Ammon's horn (tissue), 1 donor: ENCODE results near the gene RADX.

ENCODE experiments used
- DNase-seq: peaks from one replicate; pipeline ENCODE4 v3.0.0-alpha.2; 2016; ENCODE audit warnings: low spot score

RADX gene

DNA sequence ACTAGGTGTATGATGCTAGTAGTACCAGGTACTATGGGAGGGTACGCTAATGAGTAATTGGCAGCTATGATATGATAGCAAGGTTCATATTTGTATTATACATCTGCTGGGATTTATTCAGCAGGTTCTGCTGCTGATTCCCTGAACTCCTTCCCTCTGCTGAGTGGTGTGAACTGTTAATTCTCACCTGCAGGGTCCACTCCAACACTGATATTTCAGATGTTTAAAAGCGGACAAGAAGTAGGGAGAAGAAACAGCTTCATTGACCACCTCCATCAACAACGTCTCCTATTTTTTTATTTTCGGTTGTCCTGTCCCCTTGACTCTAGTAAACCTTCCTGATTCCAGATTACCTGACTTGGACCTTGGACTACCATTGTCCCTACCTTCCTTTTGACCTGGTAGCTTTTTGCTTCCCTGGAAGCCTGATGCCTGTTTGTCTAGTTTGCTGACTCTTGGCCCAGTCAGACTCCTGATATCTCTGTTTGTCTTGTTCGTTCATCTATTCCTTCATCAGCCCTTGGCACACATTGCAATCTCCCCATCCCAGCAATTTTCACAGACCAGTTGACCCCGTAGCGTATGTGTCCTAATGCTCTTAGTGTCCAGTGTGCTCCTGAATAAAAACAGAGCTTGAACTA, 80.8 kb downstream of the RADX start:
- DNase-seq, result no peak

DNA sequence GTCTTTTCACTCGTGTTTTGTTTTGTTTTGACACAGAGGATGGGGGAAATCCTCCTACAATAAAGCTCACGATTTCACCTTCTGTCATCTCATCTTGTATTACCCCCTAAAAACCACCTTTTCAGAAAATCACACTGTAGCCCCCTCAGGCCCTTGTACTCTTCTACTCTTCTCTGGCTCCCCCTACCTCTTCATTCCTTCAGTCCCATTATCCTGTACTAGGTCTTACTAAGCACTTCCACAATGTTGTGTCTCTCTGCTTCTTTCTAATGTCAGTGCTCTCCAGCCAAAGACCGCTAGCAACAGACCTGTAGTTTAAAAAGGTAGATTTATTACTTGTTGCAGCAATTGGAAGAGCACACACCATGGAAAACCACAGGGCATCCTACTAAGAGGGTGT, 84.7 kb downstream of the RADX start:
- DNase-seq, result no peak

DNA sequence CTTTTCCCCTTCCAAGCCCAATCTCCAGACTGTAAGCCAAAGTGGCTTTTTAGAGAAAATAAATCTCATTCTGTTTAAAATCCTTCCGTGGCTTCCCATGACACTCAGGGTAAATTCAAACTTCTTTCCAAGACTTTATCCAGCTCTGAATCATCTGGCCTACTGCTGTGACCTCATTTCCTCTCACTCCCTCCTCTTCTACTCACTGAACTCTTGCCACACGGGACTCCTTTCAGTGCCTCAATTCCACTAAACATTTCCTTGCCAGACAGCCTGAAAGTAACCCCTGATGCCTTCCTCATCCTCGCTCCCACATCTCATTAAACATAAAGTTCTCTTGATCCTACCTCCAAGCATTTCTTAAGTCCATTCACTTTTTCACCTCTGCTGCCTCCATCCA, 86.9 kb downstream of the RADX start:
- DNase-seq, result no peak

DNA sequence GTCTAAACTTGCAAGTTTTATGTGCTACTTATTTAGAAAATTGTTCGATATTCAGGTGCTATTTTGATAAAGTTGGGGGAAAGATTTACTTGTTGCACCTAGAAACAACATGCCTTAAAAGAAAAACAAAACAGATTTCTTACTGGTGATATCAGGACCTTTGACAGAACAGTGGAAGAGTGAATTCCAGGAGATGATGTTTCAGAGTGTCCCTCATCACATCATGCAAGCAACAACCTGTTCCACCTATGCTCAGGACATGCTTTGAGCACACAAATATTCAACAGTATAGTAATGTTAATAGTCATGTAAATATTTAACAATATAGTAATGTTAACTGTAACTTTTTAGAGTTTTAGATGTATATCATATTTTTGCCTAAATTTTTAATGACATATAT, 90.9 kb downstream of the RADX start:
- DNase-seq, result no peak

DNA sequence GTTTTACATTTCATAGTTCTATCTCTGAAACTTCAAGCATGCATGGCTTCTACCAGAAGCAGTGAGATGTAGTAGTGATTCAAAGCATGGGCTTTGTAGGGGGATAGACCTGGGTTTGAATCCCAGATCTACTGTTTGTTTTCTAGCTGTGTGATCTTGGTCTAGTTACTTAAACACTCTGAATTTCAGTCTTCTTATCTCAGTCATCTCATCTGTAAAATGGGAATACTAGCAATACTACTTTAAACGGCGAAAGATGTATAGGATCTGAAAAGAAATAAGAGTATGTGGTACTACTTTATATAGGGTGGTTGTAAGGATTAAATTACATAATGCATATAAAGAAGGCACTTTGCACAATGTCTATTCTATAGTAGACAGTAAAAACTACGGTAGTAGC, 94.7 kb downstream of the RADX start:
- DNase-seq, result no peak

DNA sequence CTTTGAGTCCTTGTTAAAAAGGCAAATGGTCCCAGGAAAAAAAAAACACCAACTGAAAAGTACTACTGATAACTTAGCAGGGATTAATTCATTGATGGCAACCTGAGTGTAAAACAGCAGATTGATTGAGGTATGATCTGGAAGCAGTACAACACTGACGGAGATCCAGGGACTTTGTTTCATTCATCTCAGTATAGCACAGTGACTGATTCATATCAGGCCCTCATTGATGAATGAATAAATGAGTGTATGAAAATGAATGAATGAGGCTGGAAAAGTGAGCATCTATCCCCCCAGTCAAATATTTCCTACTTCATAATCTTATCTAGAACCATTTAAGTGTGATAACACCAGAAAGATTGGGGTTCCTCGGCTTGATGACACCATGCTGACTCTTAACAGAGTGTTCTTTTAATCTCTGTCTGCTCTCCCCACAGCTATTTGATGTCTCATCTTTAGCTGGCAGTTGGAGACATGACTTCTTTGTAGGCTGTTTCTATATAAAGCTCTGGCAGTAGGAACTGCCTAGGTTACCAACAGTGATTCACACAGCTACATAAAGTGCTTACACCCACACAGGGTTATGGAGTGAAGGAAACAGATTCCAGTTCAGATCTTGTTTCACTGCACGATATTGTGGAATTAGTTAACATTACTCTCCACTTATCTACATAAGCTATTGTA, 96.1 kb downstream of the RADX start:
- DNase-seq, result peak; percentile 22

DNA sequence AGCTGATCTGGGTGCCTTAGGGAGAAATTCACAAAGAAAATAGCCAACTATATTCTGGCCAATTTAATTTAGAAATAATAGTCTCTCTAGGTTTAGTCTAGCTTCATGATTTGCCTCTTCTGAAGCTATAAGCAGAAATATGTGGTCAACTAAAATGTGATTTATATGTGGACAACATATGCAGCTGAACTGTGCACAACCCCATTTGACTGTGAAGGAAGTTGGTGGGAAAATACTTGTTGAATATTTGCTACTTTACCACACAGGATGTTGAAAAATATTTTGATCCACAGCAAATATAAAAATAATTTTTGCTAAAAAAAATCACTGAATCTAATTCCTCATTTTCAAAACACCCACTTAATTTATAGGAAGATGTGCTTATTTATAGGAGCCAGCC, 99.0 kb downstream of the RADX start:
- no peak for DNase-seq

DNA sequence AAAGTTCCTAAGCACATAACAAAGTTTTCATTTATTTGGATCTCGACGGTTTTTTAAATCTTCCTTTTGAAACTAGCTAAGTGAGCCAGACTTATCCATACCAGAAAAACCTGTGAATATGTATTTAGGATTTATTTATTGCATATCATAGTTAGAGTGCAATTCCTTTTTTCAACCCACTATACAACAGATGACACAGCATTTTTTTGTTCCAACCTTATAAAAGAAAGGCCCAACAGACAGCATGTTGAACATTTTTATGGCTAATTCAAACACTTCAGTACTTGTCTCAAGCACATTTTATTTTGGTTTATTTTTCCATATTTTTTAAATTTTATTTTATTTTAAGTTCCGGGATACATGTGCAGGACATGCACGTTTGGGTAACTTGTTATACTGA, 99.6 kb downstream of the RADX start:
- DNase-seq, result no peak

DNA sequence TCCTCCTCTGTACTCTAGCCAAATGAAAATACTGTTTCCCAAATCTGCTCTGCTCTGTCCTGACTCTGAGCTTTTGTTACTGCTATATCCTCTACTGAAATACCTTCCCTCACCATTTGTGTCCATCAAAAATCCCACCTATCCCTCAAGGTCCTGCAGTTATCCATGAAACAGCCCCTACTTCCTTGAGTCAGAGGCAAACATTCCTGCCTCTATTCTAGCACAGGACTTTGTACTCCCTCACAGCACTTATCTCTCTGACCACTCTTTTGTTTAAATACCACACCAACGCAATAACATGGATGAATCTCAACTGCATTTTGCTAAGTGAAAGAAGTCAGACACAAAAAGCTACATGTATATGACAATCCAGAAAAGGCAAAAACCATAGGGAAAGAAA, 104.2 kb downstream of the RADX start:
- DNase-seq, result no peak

DNA sequence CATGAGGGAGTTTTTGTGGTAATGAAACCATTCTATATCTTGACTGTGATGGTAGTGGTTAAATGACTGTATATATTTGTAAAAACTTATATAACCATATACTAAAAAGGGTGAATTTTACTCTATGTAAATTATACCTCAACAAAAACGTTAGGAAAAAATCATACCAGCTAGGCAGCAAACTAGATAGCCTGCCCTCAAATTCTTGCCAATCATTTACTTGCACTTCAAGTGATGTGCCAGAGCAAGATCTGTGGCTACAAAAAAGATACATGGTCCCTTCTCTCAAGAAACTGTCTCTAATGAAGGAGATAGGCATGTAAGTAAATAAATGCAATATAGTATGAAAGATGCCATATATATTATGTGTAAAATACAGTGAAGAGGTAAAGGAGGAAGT, 104.7 kb downstream of the RADX start:
- DNase-seq, result no peak

DNA sequence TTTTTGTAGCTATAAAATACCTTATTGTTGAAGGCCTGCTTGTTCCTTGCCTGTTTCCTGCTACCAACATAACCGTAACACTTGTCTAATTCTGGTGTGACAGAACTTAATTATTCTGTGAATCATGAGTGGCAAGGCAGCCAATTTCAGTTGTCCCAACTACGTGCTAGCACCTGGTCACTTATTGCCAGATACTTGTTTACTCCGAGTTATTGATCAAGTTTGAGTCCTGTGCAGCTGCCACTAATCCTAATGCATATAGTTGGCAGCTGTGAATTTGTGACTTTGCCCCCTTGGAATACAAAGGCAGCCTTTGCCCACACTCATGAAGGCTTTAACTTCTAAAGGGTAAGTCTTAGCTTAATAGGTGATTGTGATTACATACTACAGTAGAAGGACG, 106.9 kb downstream of the RADX start:
- no peak for DNase-seq

DNA sequence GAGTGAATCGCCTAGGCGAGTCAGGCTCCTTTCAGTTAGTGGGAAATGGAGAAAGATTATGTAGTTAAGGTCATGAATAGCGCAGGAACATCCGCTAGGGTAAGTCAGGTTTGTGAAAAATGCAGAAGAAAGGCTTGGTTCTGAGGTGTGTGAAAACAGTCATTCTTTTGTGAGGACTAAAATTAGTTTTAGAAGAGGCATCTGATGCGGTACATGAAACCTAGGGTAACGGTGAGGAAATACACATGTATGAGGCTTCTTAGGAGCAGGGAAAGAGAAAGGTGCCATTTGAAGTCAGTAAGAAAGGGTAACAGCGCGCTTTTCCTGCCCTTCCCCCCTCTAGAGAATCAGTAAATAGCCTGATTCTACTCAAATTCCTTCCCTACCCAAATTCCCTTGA, 114.2 kb downstream of the RADX start:
- peak; percentile 1 for DNase-seq

DNA sequence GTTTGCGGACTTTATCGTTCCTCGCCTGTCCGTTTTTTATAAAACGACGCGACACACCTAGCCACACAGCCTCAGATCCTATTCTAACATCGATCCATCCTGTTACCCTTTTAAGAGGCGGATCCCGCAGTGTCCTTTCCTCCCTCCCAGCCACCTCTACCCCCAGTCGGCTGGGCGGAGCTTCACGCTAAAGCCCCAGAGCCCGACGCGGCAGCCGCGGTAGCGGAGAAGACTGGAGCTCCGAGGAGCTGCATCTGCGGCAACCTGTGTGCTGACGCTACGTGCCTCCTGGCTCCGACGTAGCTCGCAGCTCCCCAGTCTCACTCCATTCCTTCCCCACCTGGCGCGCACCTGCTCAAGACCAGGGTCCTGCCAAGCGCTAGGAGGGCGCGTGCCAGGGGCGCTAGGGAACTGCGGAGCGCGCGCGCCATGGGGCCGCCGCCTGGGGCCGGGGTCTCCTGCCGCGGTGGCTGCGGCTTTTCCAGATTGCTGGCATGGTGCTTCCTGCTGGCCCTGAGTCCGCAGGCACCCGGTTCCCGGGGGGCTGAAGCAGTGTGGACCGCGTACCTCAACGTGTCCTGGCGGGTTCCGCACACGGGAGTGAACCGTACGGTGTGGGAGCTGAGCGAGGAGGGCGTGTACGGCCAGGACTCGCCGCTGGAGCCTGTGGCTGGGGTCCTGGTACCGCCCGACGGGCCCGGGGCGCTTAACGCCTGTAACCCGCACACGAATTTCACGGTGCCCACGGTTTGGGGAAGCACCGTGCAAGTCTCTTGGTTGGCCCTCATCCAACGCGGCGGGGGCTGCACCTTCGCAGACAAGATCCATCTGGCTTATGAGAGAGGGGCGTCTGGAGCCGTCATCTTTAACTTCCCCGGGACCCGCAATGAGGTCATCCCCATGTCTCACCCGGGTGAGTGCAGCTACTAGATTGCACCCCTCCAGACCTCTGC, 115.0 kb downstream of the RADX start, which contains the start of gene RNF128:
Gene RNF128 (plus strand): TSS at position 217 of the 953 bp plus-strand sequence. CDS start 213 bp downstream, at position 430.
- DNase-seq, result peak; percentile 55

DNA sequence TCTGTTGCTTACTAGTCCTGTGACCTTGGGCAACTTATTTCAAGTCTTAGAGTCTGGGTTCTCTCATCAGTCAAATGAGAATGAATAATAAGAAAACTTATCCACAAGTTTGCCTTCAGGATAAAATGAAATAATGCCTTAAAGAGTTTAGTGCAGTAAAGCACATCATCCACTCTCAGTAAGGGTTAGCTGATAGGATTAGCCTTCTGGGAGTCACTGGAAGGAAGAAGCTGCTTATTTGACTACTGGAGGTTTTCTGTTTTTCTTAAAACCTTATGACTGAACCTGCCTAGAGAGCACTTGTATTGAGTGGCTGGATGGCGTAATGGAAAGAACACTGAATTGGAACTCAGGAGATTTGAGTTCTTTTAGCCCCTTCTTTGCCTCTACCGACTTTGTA, 116.6 kb downstream of the RADX start:
- DNase-seq, result no peak
